HuH-7 (cell line): Measurements from ENCODE around the gene DMP1.
"Not testable (repeated sequence)": the region's sequence is repeated elsewhere in the genome, so short reads cannot be mapped to it uniquely, and the experiment has no call there.

Experiments
- DNase-seq: peaks from one replicate; pipeline ENCODE4 v3.0.0; 2011; ENCODE audit warnings: low spot score

Gene DMP1

GRCh38 chr4:87680271-87680670, 30.2 kb downstream of the DMP1 start:
- DNase-seq = no peak

- no peak for DNase-seq
Measured at GRCh38 chr4:87688316-87688715, 38.2 kb downstream of the DMP1 start.

DNA sequence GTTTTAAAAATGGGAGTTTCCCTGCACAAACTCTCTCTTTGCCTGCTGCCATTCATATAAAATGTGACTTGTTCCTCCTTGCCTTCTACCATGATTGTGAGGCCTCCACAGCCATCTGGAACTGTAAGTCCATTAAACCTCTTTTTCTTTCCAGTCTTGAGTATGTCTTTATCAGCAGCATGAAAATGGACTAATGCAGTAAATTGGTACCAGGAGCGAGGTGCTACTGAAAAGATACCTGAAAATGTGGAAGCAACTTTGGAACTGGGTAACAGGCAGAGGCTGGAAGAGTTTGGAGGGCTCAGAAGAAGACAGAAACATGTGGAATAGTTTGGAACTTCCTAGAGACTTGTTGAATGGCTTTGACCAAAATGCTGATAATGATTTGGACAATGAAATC, 40.9 kb downstream of the DMP1 start:
- DNase-seq = not testable (repeated sequence)

- not testable (repeated sequence) for DNase-seq
Measured at GRCh38 chr4:87692060-87692459, 42.0 kb downstream of the DMP1 start.

DNA sequence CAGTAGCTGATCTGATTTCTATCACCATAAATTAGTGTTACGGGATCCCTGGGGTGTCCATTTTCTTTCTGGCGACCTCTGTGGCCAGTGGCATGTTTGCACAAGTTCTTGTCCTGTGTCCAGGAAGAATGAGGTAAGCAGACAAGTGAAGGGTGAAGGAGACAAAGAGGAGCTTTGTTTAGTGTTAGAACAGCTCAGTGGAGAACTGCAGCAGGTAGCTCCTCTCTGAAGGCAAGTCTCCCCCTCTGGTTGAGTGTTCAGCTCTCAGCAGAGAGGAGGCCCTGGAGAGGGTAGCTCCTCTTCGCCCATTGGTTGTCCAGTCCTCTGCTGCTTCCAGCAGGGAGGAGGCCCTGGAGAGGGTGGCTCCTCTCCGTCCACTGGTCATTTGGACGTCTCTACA, 47.2 kb downstream of the DMP1 start:
- no peak for DNase-seq

DNA sequence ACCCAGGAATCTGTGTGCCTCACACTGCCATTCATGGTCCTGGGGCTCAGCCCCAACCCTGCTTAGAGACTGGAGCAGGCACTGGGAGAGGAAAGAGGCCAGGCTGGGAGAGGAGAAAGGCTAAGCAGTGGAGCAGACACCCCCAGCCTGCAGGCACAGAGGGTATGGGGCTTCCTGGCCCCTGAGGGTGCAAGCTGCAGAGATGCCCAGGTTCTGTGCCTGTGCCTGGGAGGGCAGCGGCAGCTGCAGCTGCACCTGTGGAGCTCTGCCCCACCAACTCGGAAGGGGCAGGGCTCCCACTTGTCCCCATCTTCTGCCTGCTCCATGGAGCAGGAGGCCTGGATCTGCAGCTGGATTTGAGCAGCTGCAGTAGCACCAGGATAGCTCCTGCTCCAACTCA, 47.9 kb downstream of the DMP1 start:
- DNase-seq = no peak

DNA sequence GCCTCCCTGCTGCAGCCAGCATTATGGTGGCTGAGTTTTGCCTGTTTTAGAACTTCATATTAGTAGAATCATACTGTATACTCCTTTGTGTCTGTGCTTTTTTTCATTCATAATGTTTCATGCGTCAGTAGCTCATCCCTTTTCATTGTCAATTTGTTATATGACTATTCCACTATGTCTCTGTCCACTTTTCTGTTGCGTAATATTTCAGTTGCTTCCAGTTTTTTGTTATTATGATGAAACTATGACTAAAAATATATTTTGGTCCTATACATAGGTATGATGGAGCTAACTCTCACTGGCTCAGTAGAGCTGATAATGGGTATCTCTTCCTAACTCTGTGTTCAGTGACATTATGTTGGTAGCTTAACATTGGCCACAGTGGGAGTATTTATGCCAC, 48.3 kb downstream of the DMP1 start:
- DNase-seq = no peak

DNA sequence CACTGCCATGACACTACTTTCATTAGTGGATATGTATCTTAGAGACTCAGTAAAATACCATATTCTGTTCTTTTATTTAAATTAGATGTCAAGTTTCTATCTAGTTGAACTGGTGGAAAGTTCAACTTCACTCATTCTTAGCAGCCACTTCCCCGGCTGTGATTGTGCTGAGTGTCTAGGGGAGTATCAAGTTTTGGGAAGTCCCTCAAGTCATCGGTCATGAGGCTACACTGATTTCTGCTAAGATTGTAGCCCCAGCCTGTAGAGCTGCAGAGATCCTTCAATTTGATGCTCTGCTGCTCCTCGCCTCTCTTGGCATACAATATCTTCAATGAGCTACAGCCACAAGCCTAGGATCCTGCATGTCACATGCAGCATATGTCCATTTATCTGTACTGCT, 53.9 kb downstream of the DMP1 start:
- no peak for DNase-seq

DNA sequence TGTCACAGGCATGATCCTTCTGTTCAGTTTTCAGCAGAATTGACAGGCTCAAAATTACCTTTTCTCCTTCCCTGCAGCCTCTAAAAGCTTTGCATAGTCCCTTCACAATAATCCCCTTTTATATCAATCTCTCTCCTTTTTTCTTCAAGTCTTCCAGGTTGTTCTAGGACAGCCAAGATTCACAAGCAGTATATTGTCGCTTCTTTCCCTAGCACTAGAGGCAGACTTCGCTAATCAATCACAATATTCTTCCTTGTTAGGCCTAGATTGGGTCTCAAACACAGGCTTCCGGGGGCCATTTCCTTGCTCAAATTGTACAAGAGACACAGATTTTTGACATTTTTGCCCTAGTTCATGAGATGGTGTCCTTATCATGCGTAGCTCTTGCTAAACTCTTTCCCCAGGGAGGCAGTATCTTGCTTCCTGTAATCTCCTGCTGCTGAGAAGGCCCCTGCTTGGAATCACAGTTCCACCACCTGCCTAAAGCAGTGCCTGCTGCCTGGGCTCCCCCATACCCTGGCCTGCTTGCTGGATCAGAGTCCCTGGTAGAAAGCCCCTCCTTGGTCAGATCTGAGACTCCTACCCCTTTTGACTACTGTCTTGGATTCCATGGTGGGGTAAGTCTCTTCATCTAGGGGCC, 57.3 kb downstream of the DMP1 start:
- DNase-seq = no peak
